ENCODE results near the gene GREM2.

GREM2 gene

DNA sequence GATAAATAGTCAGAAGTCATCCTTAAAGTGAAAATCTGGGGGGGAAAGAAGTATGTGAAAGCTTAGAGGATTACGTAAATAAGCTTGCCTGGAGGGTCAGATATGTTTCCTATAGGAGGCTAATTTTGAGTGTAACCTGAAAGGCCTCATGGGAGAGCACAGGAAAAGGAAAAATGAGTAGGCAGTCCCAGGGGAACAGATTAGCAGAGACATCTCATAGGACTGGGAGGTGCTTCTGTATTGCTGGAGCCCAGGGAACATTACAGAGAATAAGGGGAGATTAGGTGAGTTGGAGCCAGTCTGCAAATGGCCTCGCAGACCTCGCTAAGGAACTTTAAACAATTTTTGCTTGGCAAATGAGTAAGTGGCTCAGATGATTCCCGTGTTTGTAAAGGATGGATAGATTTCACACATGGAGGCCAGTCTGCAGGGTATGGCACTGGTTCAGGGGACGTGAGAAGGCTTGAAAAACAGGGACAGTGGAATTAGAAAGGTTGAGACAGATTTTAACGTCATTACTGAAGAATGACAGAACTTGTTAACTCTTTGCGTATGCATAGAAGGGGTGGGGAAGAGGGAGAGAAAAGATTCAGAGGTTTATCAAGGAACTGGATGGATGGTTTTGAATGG lies 149.1 kb downstream of the GREM2 start:
- H3K9ac ChIP-seq (ENCODE audit: low read length) = no peak overlapping the region
- peaks cover 17% of the 10 kb centered on the region for H3F3A ChIP-seq (ENCODE audit: insufficient read depth, low read length)

DNA sequence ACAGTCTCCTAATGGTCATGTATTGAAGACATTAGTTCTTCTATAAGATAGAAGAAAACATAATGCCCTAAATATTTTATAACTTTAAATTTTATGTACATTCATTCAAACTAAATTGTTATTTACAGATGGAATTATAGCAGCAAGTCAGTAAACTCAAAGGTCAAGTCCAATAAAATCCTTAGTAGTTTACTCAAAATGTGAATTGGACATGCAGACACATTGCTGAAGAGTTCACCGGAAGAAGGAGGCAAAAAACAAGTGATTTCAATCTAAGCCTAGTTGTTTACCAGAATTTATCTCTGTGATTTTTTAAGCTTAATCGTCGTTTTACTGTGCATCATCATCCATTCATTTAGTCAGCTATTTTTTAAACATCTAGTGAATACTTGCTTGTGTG lies 149.7 kb downstream of the GREM2 start:
- Histone ChIP-seq H4K20me1 (ENCODE audit: insufficient read depth, low read length) (no peaks in the 10 kb centered on the region), H3K9ac (ENCODE audit: low read length) (no peak overlapping the region), H2AFZ (ENCODE audit: low read length) (no peak overlapping the region), H3K4me2 (ENCODE audit: low read depth, low read length) (no peak overlapping the region), H3K4me3 (ENCODE audit: low read length) (no peak overlapping the region), H3K9me3 (replicated peaks; ENCODE audit: insufficient read depth, low read length) (no peaks in the 10 kb centered on the region), H3K79me2 (ENCODE audit: low read length) (no peaks in the 10 kb centered on the region), H3K4me1 (ENCODE audit: low read length) (peaks cover 15% of the 10 kb centered on the region), H3K27ac (ENCODE audit: low read length) (no peak overlapping the region), H3K36me3 (replicated peaks; ENCODE audit: insufficient read depth, low read length) (no peaks in the 10 kb centered on the region), H3K27me3 (replicated peaks; ENCODE audit: insufficient read depth, low read length) (no peaks in the 10 kb centered on the region), H3F3A (ENCODE audit: insufficient read depth, low read length) (peaks cover 17% of the 10 kb centered on the region), H3K9me2 (replicated peaks; ENCODE audit: insufficient read depth, low read length) (no peaks in the 10 kb centered on the region)
- TF ChIP-seq EZH2phosphoT487 (IDR thresholded peaks at IDR 0.05; ENCODE audit: low read length) (no peak), EZH2 (optimal IDR thresholded peaks at IDR 0.05; ENCODE audit: low read depth, low read length) (no peak)
- TF ChIP-seq, protein P1, sequence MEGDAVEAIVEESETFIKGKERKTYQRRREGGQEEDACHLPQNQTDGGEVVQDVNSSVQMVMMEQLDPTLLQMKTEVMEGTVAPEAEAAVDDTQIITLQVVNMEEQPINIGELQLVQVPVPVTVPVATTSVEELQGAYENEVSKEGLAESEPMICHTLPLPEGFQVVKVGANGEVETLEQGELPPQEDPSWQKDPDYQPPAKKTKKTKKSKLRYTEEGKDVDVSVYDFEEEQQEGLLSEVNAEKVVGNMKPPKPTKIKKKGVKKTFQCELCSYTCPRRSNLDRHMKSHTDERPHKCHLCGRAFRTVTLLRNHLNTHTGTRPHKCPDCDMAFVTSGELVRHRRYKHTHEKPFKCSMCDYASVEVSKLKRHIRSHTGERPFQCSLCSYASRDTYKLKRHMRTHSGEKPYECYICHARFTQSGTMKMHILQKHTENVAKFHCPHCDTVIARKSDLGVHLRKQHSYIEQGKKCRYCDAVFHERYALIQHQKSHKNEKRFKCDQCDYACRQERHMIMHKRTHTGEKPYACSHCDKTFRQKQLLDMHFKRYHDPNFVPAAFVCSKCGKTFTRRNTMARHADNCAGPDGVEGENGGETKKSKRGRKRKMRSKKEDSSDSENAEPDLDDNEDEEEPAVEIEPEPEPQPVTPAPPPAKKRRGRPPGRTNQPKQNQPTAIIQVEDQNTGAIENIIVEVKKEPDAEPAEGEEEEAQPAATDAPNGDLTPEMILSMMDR (IDR thresholded peaks at IDR 0.05; ENCODE audit: low read length) = no peak
- no peak for DNase-seq

More for the DNA sequence above, 149.1 kb downstream of the GREM2 start:
- H3K9me2 ChIP-seq (replicated peaks; ENCODE audit: insufficient read depth, low read length) = no peaks in the 10 kb centered on the region
- TF ChIP-seq, protein P1 (IDR thresholded peaks at IDR 0.05; ENCODE audit: low read length) = no peak
- no peak for TF ChIP-seq EZH2phosphoT487 (IDR thresholded peaks at IDR 0.05; ENCODE audit: low read length)
- TF ChIP-seq EZH2 (optimal IDR thresholded peaks at IDR 0.05; ENCODE audit: low read depth, low read length) = no peak
- no peak overlapping the region for H2AFZ ChIP-seq (ENCODE audit: low read length)
- no peak overlapping the region for H3K27ac ChIP-seq (ENCODE audit: low read length)
- no peaks in the 10 kb centered on the region for H4K20me1 ChIP-seq (ENCODE audit: insufficient read depth, low read length)
- no peaks in the 10 kb centered on the region for H3K79me2 ChIP-seq (ENCODE audit: low read length)
- H3K4me3 ChIP-seq (ENCODE audit: low read length) = no peak overlapping the region
- no peaks in the 10 kb centered on the region for H3K9me3 ChIP-seq (replicated peaks; ENCODE audit: insufficient read depth, low read length)
- DNase-seq = no peak
- no peak overlapping the region for H3K4me2 ChIP-seq (ENCODE audit: low read depth, low read length)
- no peaks in the 10 kb centered on the region for H3K27me3 ChIP-seq (replicated peaks; ENCODE audit: insufficient read depth, low read length)
- H3K4me1 ChIP-seq (ENCODE audit: low read length) = peaks cover 15% of the 10 kb centered on the region
- H3K36me3 ChIP-seq (replicated peaks; ENCODE audit: insufficient read depth, low read length) = no peaks in the 10 kb centered on the region

DNA sequence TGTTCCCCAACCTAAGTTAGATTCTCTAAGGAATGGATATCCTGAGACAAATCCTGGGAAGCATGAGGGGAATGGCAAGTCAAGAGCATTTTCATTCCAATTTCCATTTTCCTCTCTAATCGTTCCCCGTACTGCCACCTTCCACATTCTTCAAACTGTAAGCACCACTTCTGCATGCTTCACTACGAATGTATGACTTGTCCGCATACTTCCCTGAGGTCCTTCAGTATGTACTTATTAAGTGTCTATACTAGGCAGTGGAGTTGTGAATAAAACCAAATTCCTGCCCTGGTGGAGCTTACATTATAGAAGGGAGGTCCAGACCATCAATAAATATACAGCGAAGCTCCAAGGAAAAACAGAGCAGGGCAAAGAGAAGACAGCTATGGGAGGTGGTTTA lies 154.8 kb downstream of the GREM2 start:
- no peak overlapping the region for H2AFZ ChIP-seq (ENCODE audit: low read length)
- DNase-seq = no peak
- H3F3A ChIP-seq (ENCODE audit: insufficient read depth, low read length) = no peaks in the 10 kb centered on the region
- H3K27ac ChIP-seq (ENCODE audit: low read length) = no peak overlapping the region
- H3K9ac ChIP-seq (ENCODE audit: low read length) = no peak overlapping the region
- TF ChIP-seq, protein P1 (IDR thresholded peaks at IDR 0.05; ENCODE audit: low read length) = no peak
- TF ChIP-seq EZH2 (optimal IDR thresholded peaks at IDR 0.05; ENCODE audit: low read depth, low read length) = no peak
- no peak for TF ChIP-seq EZH2phosphoT487 (IDR thresholded peaks at IDR 0.05; ENCODE audit: low read length)
- no peaks in the 10 kb centered on the region for H3K9me3 ChIP-seq (replicated peaks; ENCODE audit: insufficient read depth, low read length)
- H3K36me3 ChIP-seq (replicated peaks; ENCODE audit: insufficient read depth, low read length) = no peaks in the 10 kb centered on the region
- H4K20me1 ChIP-seq (ENCODE audit: insufficient read depth, low read length) = no peaks in the 10 kb centered on the region
- H3K27me3 ChIP-seq (replicated peaks; ENCODE audit: insufficient read depth, low read length) = no peaks in the 10 kb centered on the region
- H3K9me2 ChIP-seq (replicated peaks; ENCODE audit: insufficient read depth, low read length) = no peaks in the 10 kb centered on the region
- no peaks in the 10 kb centered on the region for H3K4me1 ChIP-seq (ENCODE audit: low read length)
- H3K79me2 ChIP-seq (ENCODE audit: low read length) = no peaks in the 10 kb centered on the region
- H3K4me3 ChIP-seq (ENCODE audit: low read length) = no peak overlapping the region
- no peak overlapping the region for H3K4me2 ChIP-seq (ENCODE audit: low read depth, low read length)

Measured in MM.1S (cell line).